ENCODE measurements around the gene PCDHGA10.

- TF ChIP-seq POLR2AphosphoS5 (IDR thresholded peaks at IDR 0.05): no peak
- TF ChIP-seq CTCF (IDR thresholded peaks at IDR 0.05): no peak
- TF ChIP-seq POLR2A (IDR thresholded peaks at IDR 0.05): no peak
Observed at GRCh38 chr5:141369994-141370848, 42.6 kb upstream of the PCDHGA10 start, which contains the start of gene PCDHGB3.
